HCT116 (cell line): ENCODE results near the gene C20orf144. TPM values are rescaled to one million over a fixed set of nuclear protein-coding genes. Genes with fewer than 3 reads are reported as not detected.

Experiments
- ATAC-seq: fragments of 200-7000 bp; cut with Tn5 transposase; 2 replicates; pipeline ENCODE4 v1.9.1; 2020; ENCODE audit warnings: mild to moderate bottlenecking, moderate library complexity
- BruUV-seq: library from RNA; stranded (reverse); fragments of 400-500 nt; replicated peaks from 2 replicates; lab custom pipeline; 2021; lab: Mats Ljungman, UMichigan
- CTCF ChIA-PET: fragments of 300-600 bp; sonication (Branson Sonifier 250); formaldehyde crosslinking; loops from one replicate; lab custom pipeline; 2021; ENCODE audit warnings: antibody characterized with exemption; lab: Charles Lee
- POLR2A ChIA-PET: fragments of 300-600, 350-600 bp; sonication (Branson Sonifier 250); formaldehyde crosslinking; loops from one replicate; lab custom pipeline; 2021; ENCODE audit warnings: antibody characterized with exemption; lab: Charles Lee
- RAD21 ChIA-PET, 2 experiments: fragments of 300-600 bp; sonication (Branson Sonifier 250); formaldehyde crosslinking; loops; one replicate each; lab custom pipeline; 2023; ENCODE audit warnings: low total read pairs in 2 of 2; ENCODE audit not compliant: uncharacterized antibody in 2 of 2, unreplicated experiment in 2 of 2, low non-redundant PET in 1 of 2; lab: Charles Lee
- DNase-seq: peaks from one replicate; pipeline ENCODE4 v3.0.0-alpha.2; 2010; ENCODE audit warnings: low read depth, low spot score
- H2AFZ ChIP-seq: fragments of 200-600 bp; shearing (Covaris generic), sonication (generic); 2 replicates; pipeline ENCODE4 v1.6.1; 2017; ENCODE audit warnings: low read depth, mixed run types, mixed read lengths, antibody characterized with exemption, low read length; ENCODE audit not compliant: poor library complexity, severe bottlenecking
- H3K27ac ChIP-seq: 2 replicates; pipeline ENCODE4 v1.5.1; 2012; ENCODE audit warnings: low read depth, low read length
- H3K27me3 ChIP-seq: fragments of 200-600 bp; sonication (generic); 2 replicates; pipeline ENCODE4 v1.6.1; 2016; ENCODE audit warnings: mixed run types, low read length, mixed read lengths; ENCODE audit not compliant: insufficient read depth
- H3K36me3 ChIP-seq, 2 experiments: fragments of 200-500 bp in 1 of 2; fragments of 200-600 bp in 1 of 2; sonication (Bioruptor generic) in 1 of 2; sonication (generic) in 1 of 2; 2 replicates each; pipeline versions ENCODE4 v1.5.1 to v1.6.1; 2014 to 2016; ENCODE audit warnings: low read length in 2 of 2, inconsistent platforms in 1 of 2, mixed read lengths in 1 of 2, mixed run types in 1 of 2; ENCODE audit not compliant: insufficient read depth in 2 of 2, control insufficient read depth in 1 of 2
- H3K4me1 ChIP-seq, 2 experiments: fragments of 200-600 bp in 1 of 2; sonication (generic) in 1 of 2; 2 replicates each; pipeline versions ENCODE4 v1.5.1 to v1.6.1; 2012 to 2017; ENCODE audit warnings: low read length in 2 of 2, inconsistent platforms in 1 of 2, mild to moderate bottlenecking in 1 of 2, mixed read lengths in 1 of 2, mixed run types in 1 of 2, moderate library complexity in 1 of 2; ENCODE audit not compliant: insufficient read depth in 2 of 2, control insufficient read depth in 1 of 2
- H3K4me2 ChIP-seq: fragments of 200-600 bp; sonication (generic); 2 replicates; pipeline ENCODE4 v1.6.1; 2017; ENCODE audit warnings: mixed run types, low read length, mixed read lengths
- H3K4me3 ChIP-seq, 2 experiments: fragments of 200-600 bp in 1 of 2; sonication (generic) in 1 of 2; replicated peaks in 1 of 2; 2 replicates each; pipeline ENCODE4 v1.5.1; 2011 to 2016; ENCODE audit warnings: low read length in 2 of 2, control low read depth in 1 of 2, low read depth in 1 of 2, mild to moderate bottlenecking in 1 of 2, mixed read lengths in 1 of 2, mixed run types in 1 of 2
- H3K79me2 ChIP-seq: fragments of 200-600 bp; sonication (generic); 2 replicates; pipeline ENCODE4 v1.6.1; 2017; ENCODE audit warnings: mild to moderate bottlenecking, mixed run types, low read length, moderate library complexity, mixed read lengths; ENCODE audit not compliant: insufficient read depth
- H3K9ac ChIP-seq: fragments of 200-600 bp; sonication (generic); 2 replicates; pipeline ENCODE4 v1.6.1; 2016; ENCODE audit warnings: low read length, mixed read lengths
- H3K9me2 ChIP-seq: fragments of 200-600 bp; sonication (generic), shearing (Covaris generic); 2 replicates; pipeline ENCODE4 v1.6.1; 2017; ENCODE audit warnings: mixed run types, mild to moderate bottlenecking, moderate library complexity; ENCODE audit not compliant: insufficient read depth
- H3K9me3 ChIP-seq, 2 experiments: fragments of 200-500 bp in 1 of 2; fragments of 200-600 bp in 1 of 2; sonication (Bioruptor generic) in 1 of 2; sonication (generic) in 1 of 2; 2 replicates each; pipeline ENCODE4 v1.6.1; 2014 to 2017; ENCODE audit warnings: low read length in 2 of 2, mixed read lengths in 2 of 2, inconsistent platforms in 1 of 2, low read depth in 1 of 2, mild to moderate bottlenecking in 1 of 2, mixed run types in 1 of 2, moderate library complexity in 1 of 2; ENCODE audit not compliant: control insufficient read depth in 1 of 2, insufficient read depth in 1 of 2
- H4K20me1 ChIP-seq: fragments of 200-600 bp; sonication (generic), shearing (Covaris generic); 2 replicates; pipeline ENCODE4 v1.6.1; 2017; ENCODE audit warnings: mixed run types, mild to moderate bottlenecking, moderate library complexity; ENCODE audit not compliant: insufficient read depth
- CEBPB ChIP-seq: IDR thresholded peaks from 2 replicates; pipeline ENCODE4 v1.6.1; 2012; ENCODE audit warnings: low read depth
- EGR1 ChIP-seq: IDR thresholded peaks from 2 replicates; pipeline ENCODE4 v1.6.1; 2012; ENCODE audit warnings: low read depth
- ELF1 ChIP-seq: IDR thresholded peaks from 2 replicates; pipeline ENCODE4 v1.6.1; 2012; ENCODE audit warnings: low read depth, borderline replicate concordance
- EZH2 ChIP-seq: fragments of 200-600 bp; sonication (generic); IDR thresholded peaks from 2 replicates; pipeline ENCODE4 v1.6.1; 2017; ENCODE audit warnings: antibody characterized with exemption, mixed run types
- EZH2phosphoT487 ChIP-seq: fragments of 200-600 bp; IDR thresholded peaks from 2 replicates; pipeline ENCODE4 v1.6.1; 2018; ENCODE audit warnings: antibody characterized with exemption, borderline replicate concordance
- FOSL1 ChIP-seq: IDR thresholded peaks from 2 replicates; pipeline ENCODE4 v1.6.1; 2012; ENCODE audit warnings: low read depth
- JUND ChIP-seq: IDR thresholded peaks from 2 replicates; pipeline ENCODE4 v1.6.1; 2012
- REST ChIP-seq: IDR thresholded peaks from 2 replicates; pipeline ENCODE4 v1.6.1; 2012; ENCODE audit warnings: low read depth
- SIN3A ChIP-seq: IDR thresholded peaks from 2 replicates; pipeline ENCODE4 v1.6.1; 2012; ENCODE audit warnings: low read depth
- SP1 ChIP-seq: IDR thresholded peaks from 2 replicates; pipeline ENCODE4 v1.6.1; 2012; ENCODE audit warnings: low read depth
- SRF ChIP-seq: IDR thresholded peaks from 2 replicates; pipeline ENCODE4 v1.6.1; 2012; ENCODE audit warnings: low read depth
- YY1 ChIP-seq: IDR thresholded peaks from 2 replicates; pipeline ENCODE4 v1.6.1; 2011; ENCODE audit warnings: low read length, low read depth, moderate library complexity, mild to moderate bottlenecking; ENCODE audit not compliant: insufficient replicate concordance; ENCODE audit errors: extremely low read depth
- ZFX ChIP-seq: fragments of 450-650 bp; IDR thresholded peaks from 2 replicates; pipeline ENCODE4 v1.6.1; 2017
- ZNF274 ChIP-seq: fragments of 200-500 bp; sonication (Bioruptor generic); IDR thresholded peaks from 2 replicates; pipeline ENCODE4 v1.6.1; 2014; ENCODE audit warnings: mild to moderate bottlenecking, low read depth, low read length, inconsistent platforms
- intact Hi-C: fragments of 100-400 bp; cut with micrococcal nuclease; formaldehyde crosslinking; loops from 2 replicates; pipeline ENCODE4 v1.10.0; 2022
- total RNA-seq: library from RNA; stranded (reverse); gene quantifications from one replicate; pipeline ENCODE4 v1.2.1, GENCODE V29; 2021; ENCODE audit not compliant: unreplicated experiment
- TF ChIP-seq, protein P1 (sequence below): IDR thresholded peaks from 2 replicates; pipeline ENCODE4 v1.6.1; 2011; ENCODE audit warnings: mild to moderate bottlenecking, low read length, moderate library complexity; ENCODE audit not compliant: insufficient replicate concordance; ENCODE audit errors: extremely low read depth

Gene C20orf144
- total RNA-seq, 1 experiment from 2014 or later: 0.37 TPM

GRCh38 chr20:33672426-33673113, 10.4 kb downstream of the C20orf144 start:
- no TSS peak for BruUV-seq
- ATAC-seq: no peak
- peaks cover 14 to 23% of the 10 kb centered on the region in 2 experiments; a peak in 3 of 4 replicates for H3K36me3 ChIP-seq
- POLR2A ChIA-PET: no interaction called here
- H3K9ac ChIP-seq: peak overlapping the region; percentile 89
- H3K79me2 ChIP-seq: peaks cover 26% of the 10 kb centered on the region; the same call in 1 of the 2 replicates
- no peaks in the 10 kb centered on the region for H3K9me3 ChIP-seq
- no peak for TF ChIP-seq EGR1
- no peak for TF ChIP-seq FOSL1
- TF ChIP-seq SRF: no peak
- no peak for TF ChIP-seq JUND
- TF ChIP-seq ZNF274: no peak
- TF ChIP-seq EZH2: no peak
- no peak for TF ChIP-seq SIN3A
- no peak for TF ChIP-seq ELF1
- no peak for TF ChIP-seq ZFX
- no peak for TF ChIP-seq SP1
- TF ChIP-seq YY1: no peak
- no peak for TF ChIP-seq CEBPB
- peak overlapping the region; percentile 96 for H3K4me2 ChIP-seq
- H3K4me1 ChIP-seq: peaks cover 15 to 24% of the 10 kb centered on the region in 2 experiments
- H4K20me1 ChIP-seq: no peaks in the 10 kb centered on the region
- CTCF ChIA-PET: no interaction called here
- H3K27ac ChIP-seq: peak overlapping the region; percentile 71
- peak overlapping the region; percentile 70 to 85 for H3K4me3 ChIP-seq
- no peaks in the 10 kb centered on the region for H3K9me2 ChIP-seq
- RAD21 ChIA-PET: no interaction called here
- DNase-seq: no peak
- intact Hi-C loops: no loop called here
- no peak overlapping the region for H2AFZ ChIP-seq
- no peaks in the 10 kb centered on the region for H3K27me3 ChIP-seq

DNA sequence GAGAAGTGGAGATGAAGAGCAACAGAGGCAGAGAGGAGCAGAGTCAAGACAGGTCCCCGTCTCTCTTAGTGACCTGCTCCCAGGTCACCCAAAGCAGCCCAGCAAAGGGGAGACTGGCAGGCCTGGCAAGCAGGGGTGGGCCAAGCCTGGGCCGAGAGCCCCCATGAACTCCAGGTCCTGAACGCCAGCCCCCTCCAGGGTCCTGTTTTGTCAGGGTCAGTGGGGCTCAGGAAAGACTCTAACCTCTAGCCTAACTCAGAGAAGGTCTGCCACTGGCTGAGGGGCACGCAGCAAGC, 10.9 kb downstream of the C20orf144 start:
- H3K9ac ChIP-seq: peak overlapping the region; percentile 89
- no peaks in the 10 kb centered on the region for H3K9me3 ChIP-seq
- peak overlapping the region; percentile 96 for H3K4me2 ChIP-seq
- no peaks in the 10 kb centered on the region for H4K20me1 ChIP-seq
- BruUV-seq: no TSS peak
- peak overlapping the region; percentile 70 to 85 for H3K4me3 ChIP-seq
- intact Hi-C loops: no loop called here
- no peak for DNase-seq
- ChIA-PET CTCF (no interaction called here), POLR2A (no interaction called here), RAD21 (no interaction called here)
- H3K9me2 ChIP-seq: no peaks in the 10 kb centered on the region
- H3K4me1 ChIP-seq: peaks cover 15 to 24% of the 10 kb centered on the region in 2 experiments
- no peak for ATAC-seq
- H3K36me3 ChIP-seq: peaks cover 14 to 23% of the 10 kb centered on the region in 2 experiments; a peak in 3 of 4 replicates
- H2AFZ ChIP-seq: no peak overlapping the region
- peaks cover 26% of the 10 kb centered on the region; the same call in 1 of the 2 replicates for H3K79me2 ChIP-seq
- peak overlapping the region; percentile 71 for H3K27ac ChIP-seq
- H3K27me3 ChIP-seq: no peaks in the 10 kb centered on the region
- TF ChIP-seq REST: no peak
- TF ChIP-seq EZH2phosphoT487: no peak
- TF ChIP-seq ZFX: no peak
- no peak for TF ChIP-seq SRF
- TF ChIP-seq, protein P1, sequence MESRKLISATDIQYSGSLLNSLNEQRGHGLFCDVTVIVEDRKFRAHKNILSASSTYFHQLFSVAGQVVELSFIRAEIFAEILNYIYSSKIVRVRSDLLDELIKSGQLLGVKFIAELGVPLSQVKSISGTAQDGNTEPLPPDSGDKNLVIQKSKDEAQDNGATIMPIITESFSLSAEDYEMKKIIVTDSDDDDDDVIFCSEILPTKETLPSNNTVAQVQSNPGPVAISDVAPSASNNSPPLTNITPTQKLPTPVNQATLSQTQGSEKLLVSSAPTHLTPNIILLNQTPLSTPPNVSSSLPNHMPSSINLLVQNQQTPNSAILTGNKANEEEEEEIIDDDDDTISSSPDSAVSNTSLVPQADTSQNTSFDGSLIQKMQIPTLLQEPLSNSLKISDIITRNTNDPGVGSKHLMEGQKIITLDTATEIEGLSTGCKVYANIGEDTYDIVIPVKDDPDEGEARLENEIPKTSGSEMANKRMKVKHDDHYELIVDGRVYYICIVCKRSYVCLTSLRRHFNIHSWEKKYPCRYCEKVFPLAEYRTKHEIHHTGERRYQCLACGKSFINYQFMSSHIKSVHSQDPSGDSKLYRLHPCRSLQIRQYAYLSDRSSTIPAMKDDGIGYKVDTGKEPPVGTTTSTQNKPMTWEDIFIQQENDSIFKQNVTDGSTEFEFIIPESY: no peak
- TF ChIP-seq EZH2: no peak
- TF ChIP-seq CEBPB: no peak
- no peak for TF ChIP-seq YY1
- no peak for TF ChIP-seq ZNF274
